GM19395 (cell line): ENCODE data around the gene MOV10.
"Not testable (repeated sequence)": the region's sequence is repeated elsewhere in the genome, so short reads cannot be mapped to it uniquely, and the experiment has no call there.

Experiments
- ATAC-seq: cut with Tn5 transposase; IDR thresholded peaks from one replicate; pipeline ENCODE4 v1.9.1; 2021; ENCODE audit warnings: mild to moderate bottlenecking, moderate library complexity; ENCODE audit not compliant: unreplicated experiment

MOV10 gene, protein sequence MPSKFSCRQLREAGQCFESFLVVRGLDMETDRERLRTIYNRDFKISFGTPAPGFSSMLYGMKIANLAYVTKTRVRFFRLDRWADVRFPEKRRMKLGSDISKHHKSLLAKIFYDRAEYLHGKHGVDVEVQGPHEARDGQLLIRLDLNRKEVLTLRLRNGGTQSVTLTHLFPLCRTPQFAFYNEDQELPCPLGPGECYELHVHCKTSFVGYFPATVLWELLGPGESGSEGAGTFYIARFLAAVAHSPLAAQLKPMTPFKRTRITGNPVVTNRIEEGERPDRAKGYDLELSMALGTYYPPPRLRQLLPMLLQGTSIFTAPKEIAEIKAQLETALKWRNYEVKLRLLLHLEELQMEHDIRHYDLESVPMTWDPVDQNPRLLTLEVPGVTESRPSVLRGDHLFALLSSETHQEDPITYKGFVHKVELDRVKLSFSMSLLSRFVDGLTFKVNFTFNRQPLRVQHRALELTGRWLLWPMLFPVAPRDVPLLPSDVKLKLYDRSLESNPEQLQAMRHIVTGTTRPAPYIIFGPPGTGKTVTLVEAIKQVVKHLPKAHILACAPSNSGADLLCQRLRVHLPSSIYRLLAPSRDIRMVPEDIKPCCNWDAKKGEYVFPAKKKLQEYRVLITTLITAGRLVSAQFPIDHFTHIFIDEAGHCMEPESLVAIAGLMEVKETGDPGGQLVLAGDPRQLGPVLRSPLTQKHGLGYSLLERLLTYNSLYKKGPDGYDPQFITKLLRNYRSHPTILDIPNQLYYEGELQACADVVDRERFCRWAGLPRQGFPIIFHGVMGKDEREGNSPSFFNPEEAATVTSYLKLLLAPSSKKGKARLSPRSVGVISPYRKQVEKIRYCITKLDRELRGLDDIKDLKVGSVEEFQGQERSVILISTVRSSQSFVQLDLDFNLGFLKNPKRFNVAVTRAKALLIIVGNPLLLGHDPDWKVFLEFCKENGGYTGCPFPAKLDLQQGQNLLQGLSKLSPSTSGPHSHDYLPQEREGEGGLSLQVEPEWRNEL

DNA sequence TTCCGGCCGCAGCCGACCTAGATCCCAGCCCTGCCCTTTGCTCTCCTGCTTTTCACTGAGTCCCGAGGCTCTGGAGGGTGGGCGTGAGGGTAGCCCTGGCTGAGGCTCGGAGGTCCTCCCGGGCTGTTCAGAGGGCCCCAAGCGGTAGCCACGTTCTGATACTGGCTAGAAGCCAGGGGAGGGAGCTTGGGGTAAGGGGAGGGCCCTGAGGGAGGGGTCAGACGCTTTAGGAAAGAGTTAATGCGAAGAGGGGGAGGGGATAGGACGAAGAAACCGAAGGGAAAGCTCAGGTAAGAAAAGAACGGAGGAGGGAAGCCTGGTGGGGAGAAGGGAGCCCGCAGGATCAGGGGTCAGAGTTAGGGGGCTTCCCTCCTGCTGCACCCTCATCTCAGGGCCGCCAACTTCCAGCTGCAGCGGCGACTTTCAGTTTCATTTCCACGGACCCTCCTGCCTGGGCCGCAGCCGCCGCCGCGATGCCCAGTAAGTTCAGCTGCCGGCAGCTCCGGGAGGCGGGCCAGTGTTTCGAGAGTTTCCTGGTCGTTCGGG is at the start of gene MOV10:
TSS of gene MOV10 (plus strand) at position 220 of the 546 bp plus-strand sequence. CDS start at position 474, 254 bp downstream.
- peak; percentile 73 for ATAC-seq

DNA sequence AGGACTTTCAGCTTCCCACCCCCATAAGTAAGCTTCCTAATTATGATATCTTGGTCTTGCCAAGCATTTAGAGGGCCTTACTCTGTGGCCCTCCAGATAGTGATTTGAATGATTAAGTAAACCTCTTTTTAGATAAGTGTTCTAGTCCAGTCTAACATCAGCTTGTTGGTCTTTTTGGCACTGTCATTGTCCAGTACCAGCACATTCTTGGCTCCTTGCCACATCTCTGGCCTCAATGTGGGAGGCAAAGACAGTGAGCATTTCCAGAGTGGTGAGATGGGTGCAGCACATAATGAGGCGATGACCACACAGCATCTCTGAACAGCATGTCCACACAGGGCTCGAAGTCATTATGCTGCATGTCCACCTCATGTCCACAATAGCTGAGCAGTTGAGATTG is 48.8 kb upstream of the MOV10 start:
- ATAC-seq = no peak

DNA sequence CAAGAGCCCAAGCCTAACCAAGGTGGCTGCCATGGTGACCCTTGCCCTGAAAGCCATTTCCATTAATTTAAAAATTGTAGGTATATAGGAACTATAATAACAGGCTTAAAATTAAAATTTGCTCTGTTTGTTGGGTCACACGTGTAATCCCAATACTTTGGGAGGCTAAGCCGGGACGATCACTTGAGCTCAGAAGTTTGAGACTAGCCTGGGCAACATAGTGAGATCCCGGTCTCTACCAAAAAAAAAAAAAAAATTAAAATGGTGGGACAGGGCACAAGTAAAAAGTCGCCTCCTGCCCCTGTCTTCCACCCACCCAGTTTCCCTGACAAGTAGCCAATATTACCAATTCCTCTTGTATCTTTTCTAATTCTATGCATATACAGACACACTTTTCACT is 48.3 kb upstream of the MOV10 start:
- no peak for ATAC-seq

GRCh38 chr1:112626887-112627286 is 47.6 kb upstream of the MOV10 start:
- ATAC-seq = no peak

DNA sequence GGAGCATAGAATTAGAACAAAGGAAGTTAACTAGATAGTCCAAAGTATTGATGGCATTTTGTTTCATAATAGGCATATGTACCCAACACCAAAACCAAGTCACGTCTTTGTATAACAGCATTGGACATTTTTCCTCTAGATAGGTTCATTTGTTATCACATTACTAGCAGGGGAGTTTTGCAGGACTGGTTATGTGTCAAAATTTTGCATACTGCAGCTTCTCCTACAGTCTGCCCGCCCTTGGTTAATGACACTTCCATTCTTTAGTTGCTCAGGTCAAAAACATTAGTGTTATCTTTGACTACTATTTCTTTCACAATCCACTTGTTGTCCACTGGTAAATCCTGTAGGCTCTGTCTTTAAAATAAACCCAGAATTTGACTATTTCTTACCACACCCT is 45.9 kb upstream of the MOV10 start:
- ATAC-seq = no peak

DNA sequence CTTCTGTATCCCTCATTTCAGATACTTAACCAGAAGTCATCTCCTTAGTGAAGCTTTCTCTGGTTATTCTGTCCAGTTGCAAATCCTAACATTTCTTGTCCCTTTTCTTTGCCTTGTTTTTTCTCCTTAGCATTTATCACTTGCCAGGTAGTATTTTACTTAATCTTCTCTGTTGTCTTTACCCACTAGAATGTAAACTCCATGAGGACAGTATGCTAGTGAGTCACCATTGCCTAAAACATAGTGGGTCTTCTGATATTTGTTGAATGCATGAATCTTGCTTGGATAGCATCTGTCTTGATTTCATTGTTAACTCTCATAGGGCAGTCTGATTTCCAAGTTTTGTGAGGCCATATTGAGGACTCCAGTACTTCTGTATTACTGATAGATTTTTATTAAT is 45.2 kb upstream of the MOV10 start:
- ATAC-seq = no peak

DNA sequence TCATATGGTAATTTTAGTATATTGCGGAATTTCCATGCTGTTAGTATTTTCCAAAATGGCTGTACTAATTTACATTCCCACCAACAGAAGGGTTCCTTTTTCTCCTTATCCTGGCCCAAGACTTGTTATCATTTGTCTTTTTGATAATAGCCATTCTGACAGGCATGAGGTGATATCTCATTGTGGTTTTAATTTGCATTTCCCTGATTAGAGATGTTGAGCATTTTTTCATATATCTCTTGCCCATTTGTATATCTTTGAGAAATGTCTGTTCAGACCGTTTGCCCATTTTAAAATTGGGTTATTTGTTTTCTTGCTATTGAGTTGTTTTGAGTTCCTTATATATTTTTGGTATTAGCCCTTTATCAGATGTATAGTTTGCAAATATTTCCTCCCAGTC is 40.8 kb upstream of the MOV10 start:
- no peak for ATAC-seq

- no peak for ATAC-seq
Observed at GRCh38 chr1:112634367-112634766, 40.1 kb upstream of the MOV10 start.

- ATAC-seq = no peak
Observed at GRCh38 chr1:112636056-112636455, 38.4 kb upstream of the MOV10 start.

- ATAC-seq = peak; percentile 57
Observed at GRCh38 chr1:112636597-112637253, 37.7 kb upstream of the MOV10 start.

DNA sequence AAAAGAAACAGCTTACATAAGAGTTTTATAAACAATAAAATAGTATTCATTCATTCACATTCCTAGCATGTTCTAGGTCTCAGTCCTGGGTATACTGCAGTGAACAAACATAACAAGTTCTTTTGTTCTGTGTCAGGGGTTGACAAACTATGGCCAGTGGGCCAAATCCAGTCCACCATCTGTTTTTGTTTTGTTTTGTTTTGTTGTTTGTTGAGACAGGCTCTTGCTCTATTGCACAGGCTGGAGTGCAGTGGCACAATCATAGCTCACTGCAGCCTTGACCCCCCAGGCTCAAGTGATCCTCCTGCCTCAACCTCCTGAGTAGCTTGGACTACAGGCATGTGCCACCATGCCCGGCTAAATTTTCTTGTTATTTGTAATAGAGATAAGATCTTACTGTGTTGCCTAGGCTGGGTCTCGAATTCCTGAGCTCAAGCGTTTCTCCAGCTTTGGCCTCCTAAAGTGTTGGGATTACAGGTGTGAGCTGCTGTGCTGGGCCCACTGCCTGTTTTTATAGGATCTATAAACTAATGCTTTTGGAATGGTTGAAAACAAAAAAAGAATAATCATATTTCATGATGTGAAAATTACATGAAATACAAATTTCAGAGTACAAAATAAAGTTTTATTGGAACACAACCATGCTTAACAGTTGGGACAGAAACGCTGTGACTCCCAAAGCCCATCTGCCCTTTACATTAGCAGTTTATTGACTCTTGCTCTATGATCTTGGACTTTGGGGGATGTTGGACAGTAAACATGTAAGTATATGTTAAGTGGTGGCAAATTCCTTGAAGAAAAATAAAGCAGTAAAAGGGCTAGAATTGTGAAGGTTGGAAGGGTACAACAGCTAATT is 37.0 kb upstream of the MOV10 start:
- no peak for ATAC-seq

- no peak for ATAC-seq
Observed at GRCh38 chr1:112638110-112638428, 36.4 kb upstream of the MOV10 start.

DNA sequence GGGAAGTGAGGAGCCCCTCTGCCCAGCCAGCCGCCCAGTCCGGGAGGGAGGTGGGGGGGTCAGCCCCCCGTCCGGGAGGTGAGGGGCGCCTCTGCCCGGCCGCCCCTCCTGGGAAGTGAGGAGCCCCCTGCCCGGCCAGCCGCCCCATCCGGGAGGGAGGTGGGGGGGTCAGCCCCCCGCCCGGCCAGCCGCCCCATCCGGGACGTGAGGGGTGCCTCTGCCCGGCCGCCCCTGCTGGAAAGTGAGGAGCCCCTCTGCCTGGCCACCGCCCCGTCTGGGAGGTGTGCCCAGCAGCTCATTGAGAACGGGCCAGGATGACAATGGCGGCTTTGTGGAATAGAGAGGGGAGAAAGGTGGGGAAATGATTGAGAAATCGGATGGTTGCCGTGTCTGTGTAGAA is 34.0 kb upstream of the MOV10 start:
- ATAC-seq = not testable (repeated sequence)

- ATAC-seq = no peak
Observed at GRCh38 chr1:112643080-112643479, 31.4 kb upstream of the MOV10 start.

DNA sequence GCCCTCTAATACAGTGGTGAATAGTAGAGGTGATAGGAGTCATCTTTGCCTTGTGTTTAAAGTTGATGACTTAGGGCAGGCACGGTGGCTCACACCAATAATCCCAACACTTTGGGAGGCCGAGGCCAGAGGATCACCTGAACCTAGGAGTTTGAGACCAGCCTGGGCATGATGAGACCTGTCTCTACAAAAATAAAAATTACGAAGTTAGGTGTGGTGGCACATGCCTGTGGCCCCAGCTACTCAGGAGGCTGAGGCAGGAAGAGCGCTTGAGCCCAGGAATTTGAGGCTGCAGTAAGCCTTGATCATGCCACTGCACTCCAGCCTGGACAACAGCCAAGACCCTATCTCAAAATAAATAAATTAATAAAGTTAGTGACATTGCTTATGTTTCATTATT is 28.2 kb upstream of the MOV10 start:
- ATAC-seq = no peak

DNA sequence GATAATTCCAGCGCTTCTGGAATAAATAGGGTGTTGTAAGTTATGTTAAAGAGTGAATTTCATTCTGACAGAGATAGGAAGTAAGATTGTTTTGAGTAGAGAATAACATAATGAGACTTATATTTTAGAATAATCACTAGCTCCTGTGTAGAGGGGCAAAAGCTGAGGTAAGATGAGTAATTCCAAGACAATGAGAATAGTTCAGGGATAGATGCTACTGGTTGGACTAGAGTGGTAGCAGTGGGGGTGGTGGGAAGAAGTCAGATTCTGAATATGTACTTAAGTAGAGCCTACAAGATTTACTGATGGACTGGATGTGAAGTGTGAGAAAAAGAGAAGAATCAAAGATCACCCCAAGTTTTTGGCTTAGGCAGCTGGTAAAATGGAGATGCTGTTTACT is 23.3 kb upstream of the MOV10 start:
- no peak for ATAC-seq

DNA sequence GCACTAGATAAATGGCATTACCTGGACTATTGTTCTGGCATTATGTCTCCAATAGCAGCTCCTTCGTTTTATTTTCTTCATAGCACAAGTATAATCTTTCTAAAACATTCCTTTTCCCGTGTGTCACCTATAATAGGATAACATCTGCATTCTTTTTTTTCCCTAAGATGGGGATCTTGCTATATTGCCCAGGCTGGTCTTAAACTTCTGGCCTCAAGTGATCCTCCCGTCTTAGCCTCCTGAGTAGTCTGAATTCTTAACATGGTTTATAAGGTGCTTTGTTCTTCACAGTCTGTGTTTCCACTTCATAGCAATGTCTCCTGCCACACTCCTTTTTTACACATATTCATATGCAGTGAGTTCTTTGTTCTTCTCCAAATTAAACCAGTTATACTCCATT is 8.6 kb upstream of the MOV10 start:
- ATAC-seq = no peak

- no peak for ATAC-seq
Observed at GRCh38 chr1:112666946-112667345, 7.5 kb upstream of the MOV10 start.

DNA sequence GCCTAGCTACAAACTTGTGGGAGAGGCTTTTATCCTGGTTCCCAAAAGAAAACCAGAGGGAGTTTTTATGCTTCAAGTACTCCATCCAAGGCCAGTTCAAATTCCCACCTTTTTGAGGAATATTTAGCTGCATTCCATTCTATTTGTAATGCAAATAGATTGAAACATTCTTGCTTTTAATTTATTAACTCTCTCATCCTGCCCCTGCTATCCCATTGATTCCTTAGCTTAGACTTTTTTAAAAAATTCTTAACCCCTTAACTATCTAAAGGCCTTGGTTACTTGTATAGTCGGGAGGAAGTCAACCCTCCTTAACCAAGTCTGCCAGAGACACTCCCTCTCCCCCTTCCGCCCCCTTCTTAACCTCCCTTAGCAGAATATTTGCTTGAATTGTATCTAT is 2.5 kb upstream of the MOV10 start:
- no peak for ATAC-seq

- ATAC-seq = no peak
Observed at GRCh38 chr1:112672842-112673241, 1.6 kb upstream of the MOV10 start.
